GM11168 (cell line): ENCODE measurements around the gene ERICH3.
"Not testable (repeated sequence)": the region's sequence is repeated elsewhere in the genome, so short reads cannot be mapped to it uniquely, and the experiment has no call there.

ENCODE experiments used
- in situ Hi-C: fragments of 300-500 bp; cut with MboI; formaldehyde crosslinking; loops from one replicate; pipeline ENCODE4 v1.12.0; 2022; ENCODE audit warnings: low sequenced_read_pairs; ENCODE audit not compliant: unreplicated experiment

Gene ERICH3

GRCh38 chr1:74681449-74681848 is 7.9 kb upstream of the ERICH3 start:
- in situ Hi-C loops = loop anchor here (25.0 kb wide), 1 partner anchor 844 kb away; no protein-coding TSS in a partner anchor

GRCh38 chr1:74681001-74681400 is 7.4 kb upstream of the ERICH3 start:
- in situ Hi-C loops = loop anchor here (25.0 kb wide), 1 partner anchor 844 kb away; no protein-coding TSS in a partner anchor

- in situ Hi-C loops = loop anchor here (25.0 kb wide), 1 partner anchor 843 kb away; no protein-coding TSS in a partner anchor
These were observed 6.2 kb upstream of the ERICH3 start for GRCh38 chr1:74679811-74680210.

DNA sequence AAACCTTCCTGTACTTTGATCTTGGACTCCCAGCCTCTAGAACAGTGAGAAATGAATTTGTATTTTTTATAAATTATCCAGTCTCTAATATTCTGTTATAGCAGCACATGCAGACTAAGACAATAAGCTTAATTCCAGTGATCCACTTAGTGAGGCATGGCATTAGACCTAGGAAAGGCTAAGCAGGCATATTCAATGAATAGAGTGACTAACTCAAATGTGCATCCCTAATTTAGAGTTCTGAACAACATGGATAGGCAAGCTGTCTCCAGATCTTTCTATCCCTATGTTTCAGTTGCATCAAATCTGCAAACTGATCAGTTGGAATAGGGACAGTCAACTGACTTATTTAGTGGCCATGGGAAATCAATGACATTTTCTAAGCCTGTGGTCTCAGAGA is 4.3 kb upstream of the ERICH3 start:
- in situ Hi-C loops = loop anchor here (25.0 kb wide), 1 partner anchor 841 kb away; no protein-coding TSS in a partner anchor

- in situ Hi-C loops = loop anchor here (25.0 kb wide), 1 partner anchor 837 kb away; no protein-coding TSS in a partner anchor
These were observed 871 bp upstream of the ERICH3 start for GRCh38 chr1:74674278-74675048.

DNA sequence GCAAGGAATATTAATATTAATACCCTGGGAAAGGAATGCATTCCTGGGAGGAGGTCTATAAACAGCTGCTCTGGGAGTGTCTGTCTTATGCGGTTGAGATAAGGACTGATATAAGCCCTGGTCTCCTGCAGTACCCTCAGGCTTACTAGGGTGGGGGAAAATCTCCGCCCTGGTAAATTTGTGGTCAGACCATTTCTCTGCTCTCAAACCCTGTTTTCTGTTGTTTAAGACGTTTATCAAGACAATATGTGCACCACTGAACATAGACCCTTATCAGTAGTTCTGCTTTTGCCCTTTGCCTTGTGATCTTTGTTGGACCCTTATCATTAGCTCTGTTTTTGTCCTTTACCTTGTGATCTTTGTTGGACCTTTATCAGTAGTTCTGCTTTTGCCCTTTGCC is 2.7 kb downstream of the ERICH3 start:
- in situ Hi-C loops = not testable (repeated sequence)

DNA sequence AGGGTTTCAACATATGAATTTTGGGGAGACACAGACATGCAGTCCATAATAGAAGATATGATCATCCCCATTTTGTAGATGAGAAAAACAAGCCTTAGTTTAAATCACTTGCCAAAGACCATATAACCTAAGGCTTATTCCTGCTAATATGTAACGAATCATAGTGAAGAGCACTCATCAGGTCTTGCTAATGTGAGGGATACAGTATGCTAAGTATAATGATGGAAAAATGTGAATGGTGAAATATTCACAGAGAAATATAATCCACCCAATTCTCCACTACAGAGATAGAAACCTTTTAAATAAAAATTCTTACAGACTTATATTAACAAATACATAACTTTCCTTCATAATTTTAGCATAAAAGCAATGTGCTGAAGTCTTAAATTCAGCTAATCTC is 18.9 kb downstream of the ERICH3 start:
- in situ Hi-C loops = no loop called here

GRCh38 chr1:74652711-74653139 is 20.9 kb downstream of the ERICH3 start:
- in situ Hi-C loops = no loop called here

GRCh38 chr1:74650561-74650960 is 23.0 kb downstream of the ERICH3 start:
- in situ Hi-C loops = no loop called here

DNA sequence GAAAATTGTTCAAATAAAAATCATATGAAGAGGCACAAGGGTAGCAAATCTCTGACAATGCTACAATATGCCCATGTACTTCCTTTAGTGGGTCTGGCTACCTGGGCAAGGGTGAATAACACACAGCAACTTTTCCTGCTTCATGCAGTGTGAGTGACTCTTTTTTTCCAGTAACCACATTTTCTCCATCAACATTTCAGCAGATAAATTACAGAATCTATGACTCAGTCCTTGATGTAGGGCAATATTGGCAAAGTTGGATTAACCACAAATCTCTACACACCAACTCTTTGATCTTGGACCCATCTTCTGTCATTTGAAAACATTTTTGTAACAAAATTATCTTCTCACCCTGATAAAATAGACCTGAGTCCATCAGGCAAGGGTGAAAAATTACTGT is 31.7 kb downstream of the ERICH3 start:
- in situ Hi-C loops = no loop called here

- in situ Hi-C loops = no loop called here
These were observed 32.4 kb downstream of the ERICH3 start for GRCh38 chr1:74641161-74641560.

DNA sequence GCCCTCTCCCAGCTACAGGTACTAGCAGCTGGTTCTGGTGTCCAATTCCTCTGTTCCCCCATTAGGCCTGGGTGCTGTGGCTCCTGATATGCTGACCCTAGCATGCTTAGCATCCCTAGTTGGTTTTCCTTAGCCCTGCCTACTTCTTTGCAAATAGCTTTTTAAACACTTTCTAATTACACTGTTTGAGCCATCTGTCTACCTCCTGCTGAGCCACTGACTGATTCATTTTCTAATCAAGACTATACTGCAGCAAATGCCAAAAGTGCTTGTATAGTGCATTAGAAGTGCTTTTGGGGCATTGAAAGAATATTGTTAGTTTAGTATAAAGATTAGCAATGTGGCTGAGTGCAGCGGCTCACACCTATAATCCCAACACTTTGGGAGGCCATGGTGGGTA is 36.3 kb downstream of the ERICH3 start:
- in situ Hi-C loops = no loop called here

GRCh38 chr1:74629283-74629682 is 44.3 kb downstream of the ERICH3 start:
- in situ Hi-C loops = no loop called here

- in situ Hi-C loops = no loop called here
These were observed 49.9 kb downstream of the ERICH3 start for GRCh38 chr1:74623716-74624115.

- in situ Hi-C loops = no loop called here
These were observed 53.4 kb downstream of the ERICH3 start for GRCh38 chr1:74620242-74620641.

DNA sequence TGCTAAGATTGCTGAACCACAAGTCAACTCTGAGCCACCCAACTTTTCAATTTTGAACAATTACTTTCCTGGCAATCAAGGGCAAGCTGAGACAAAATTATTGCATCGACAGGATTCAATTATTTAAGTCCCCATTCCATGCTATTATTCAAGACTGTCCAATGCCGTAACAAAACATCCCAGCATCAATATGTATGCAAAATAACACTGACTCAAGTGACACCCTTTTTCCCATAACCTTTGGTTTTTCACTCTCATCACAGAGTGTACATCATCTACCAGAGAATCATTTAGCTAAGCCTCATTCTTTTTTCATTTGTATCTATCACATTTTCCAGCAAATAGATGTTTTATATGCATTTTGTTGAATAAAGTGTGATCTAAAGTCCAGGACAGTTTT is 54.6 kb downstream of the ERICH3 start:
- in situ Hi-C loops = no loop called here

DNA sequence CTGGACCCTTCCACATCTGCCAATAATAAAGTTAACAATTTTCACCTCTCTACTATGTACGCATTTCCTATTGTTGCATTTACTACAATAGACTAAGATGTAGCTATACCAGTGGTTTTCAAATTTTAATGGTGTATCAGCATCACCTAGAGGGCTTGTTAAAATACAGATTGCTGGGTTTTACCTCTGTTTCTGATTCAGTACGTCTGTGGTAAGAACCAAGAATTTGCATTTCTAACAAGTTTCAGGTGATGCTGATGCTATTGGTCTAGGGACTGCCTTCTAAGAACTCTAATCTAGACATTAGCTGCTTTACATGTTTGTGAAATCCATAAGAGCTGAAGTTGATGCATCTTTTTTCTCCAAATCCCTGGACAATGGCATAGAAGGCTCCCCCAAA is 59.7 kb downstream of the ERICH3 start:
- in situ Hi-C loops = no loop called here

GRCh38 chr1:74611887-74612286 is 61.7 kb downstream of the ERICH3 start:
- in situ Hi-C loops = no loop called here

DNA sequence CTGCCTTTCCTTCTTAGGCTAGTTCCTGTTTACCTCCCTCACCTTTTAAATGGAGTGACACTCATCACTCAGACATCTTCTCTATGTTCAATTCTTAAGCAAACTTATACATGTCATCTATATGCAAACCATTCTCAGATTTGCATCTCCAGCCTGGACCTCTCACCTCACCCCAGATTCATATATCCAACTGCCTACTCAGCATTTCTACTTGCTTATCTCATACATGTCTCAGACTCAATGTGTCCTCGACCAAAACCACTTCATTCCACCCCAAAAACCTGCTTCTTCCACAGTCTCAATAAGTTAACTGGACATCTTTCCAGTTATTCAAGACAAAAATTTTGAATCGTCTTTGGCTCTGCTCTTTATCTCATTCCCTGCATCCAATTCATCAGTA is 62.6 kb downstream of the ERICH3 start:
- in situ Hi-C loops = no loop called here

DNA sequence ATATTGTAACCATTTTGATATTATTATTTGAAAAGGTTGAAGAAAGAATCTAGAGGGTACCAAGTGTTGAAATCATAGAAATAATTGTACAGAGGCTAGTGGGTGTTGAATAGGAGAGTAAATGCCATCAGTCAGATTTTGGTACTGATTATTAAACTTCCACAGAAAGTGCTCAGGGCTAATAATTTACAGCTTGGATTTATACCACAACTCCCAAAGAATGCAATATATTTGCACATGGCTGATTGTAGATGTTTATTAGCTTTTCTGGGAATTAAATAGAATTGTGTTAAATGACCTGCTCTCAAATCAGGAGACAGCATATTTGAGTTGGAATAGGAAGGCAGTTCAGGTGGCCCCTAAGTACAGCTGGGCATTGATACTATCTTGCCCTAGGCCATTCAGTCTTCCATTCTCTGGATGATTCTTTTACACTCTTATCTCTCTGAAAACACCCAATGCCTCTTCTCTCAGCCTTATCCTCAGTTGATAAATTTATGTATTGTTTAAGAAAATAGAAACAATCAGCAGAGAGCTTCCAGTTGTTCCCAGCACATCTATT is 63.7 kb downstream of the ERICH3 start:
- in situ Hi-C loops = no loop called here

DNA sequence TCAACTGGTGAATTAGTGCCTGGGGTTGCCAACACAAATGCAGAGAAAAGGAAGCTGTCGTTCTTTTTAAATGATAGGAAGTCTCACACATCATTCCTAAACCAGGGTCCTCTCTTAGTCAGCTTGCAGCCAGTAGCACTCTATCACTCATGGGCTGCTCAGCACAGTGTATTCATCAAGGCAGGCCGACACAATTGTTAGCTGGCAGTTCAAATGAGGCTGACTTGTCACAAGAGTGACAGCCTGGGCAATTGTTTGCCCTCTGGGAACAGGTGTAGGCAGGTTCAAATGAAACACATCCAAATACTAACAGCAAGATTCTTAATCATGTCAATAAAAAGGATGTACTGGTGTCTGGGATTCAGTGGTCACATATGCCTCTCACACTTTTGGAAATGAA is 76.9 kb downstream of the ERICH3 start:
- in situ Hi-C loops = no loop called here
